K562 (cell line): ENCODE data around the gene GAL3ST3. TPM values are rescaled to one million over a fixed set of nuclear protein-coding genes. Genes with fewer than 3 reads are reported as not detected.

Source experiments
- ARID4B ChIP-seq: sonication (generic); formaldehyde crosslinking; IDR thresholded peaks from 2 replicates; pipeline ENCODE4 v1.8.0; 2022; ENCODE audit warnings: mild to moderate bottlenecking, missing genetic modification reagents
- DPF2 ChIP-seq: fragments of 450-650 bp; IDR thresholded peaks from 2 replicates; pipeline ENCODE4 v1.6.1; 2016
- ETV5 ChIP-seq: sonication (generic); formaldehyde crosslinking; IDR thresholded peaks from 2 replicates; pipeline ENCODE4 v1.4.0; 2020; ENCODE audit warnings: low read depth, mild to moderate bottlenecking, missing genetic modification reagents
- FOXA1 ChIP-seq: fragments of 450-650 bp; IDR thresholded peaks from 2 replicates; pipeline ENCODE4 v1.6.1; 2016; ENCODE audit warnings: mild to moderate bottlenecking, borderline replicate concordance
- GABPB1 ChIP-seq: sonication (generic); formaldehyde crosslinking; IDR thresholded peaks from 2 replicates; pipeline ENCODE4 v1.8.0; 2022; ENCODE audit warnings: mild to moderate bottlenecking, missing genetic modification reagents
- GATA2 ChIP-seq: sonication (generic); formaldehyde crosslinking; IDR thresholded peaks from 2 replicates; pipeline ENCODE4 v1.4.0; 2020; ENCODE audit warnings: mild to moderate bottlenecking, missing genetic modification reagents
- MTA2 ChIP-seq: fragments of 450-650 bp; IDR thresholded peaks from 2 replicates; pipeline ENCODE4 v1.6.1; 2016; ENCODE audit warnings: low read depth
- MTA3 ChIP-seq: fragments of 450-650 bp; formaldehyde crosslinking; IDR thresholded peaks from 2 replicates; pipeline ENCODE4 v1.6.1; 2017; ENCODE audit warnings: mild to moderate bottlenecking, borderline replicate concordance
- NCOR1 ChIP-seq: fragments of 450-650 bp; IDR thresholded peaks from 2 replicates; pipeline ENCODE4 v1.6.1; 2016; ENCODE audit warnings: mild to moderate bottlenecking, moderate library complexity
- NR2C2 ChIP-seq, 2 experiments: fragments of 200-800 bp in 1 of 2; sonication (Bioruptor generic) in 1 of 2; sonication (generic) in 1 of 2; formaldehyde crosslinking in 1 of 2; IDR thresholded peaks; 2 replicates each; pipeline versions ENCODE4 v1.6.1 to v1.8.0; 2016 to 2022; ENCODE audit warnings: mild to moderate bottlenecking in 1 of 2, missing compliant biosample characterization in 1 of 2, missing genetic modification characterization in 1 of 2, missing genetic modification reagents in 1 of 2
- RB1 ChIP-seq: fragments of 450-650 bp; IDR thresholded peaks from 2 replicates; pipeline ENCODE4 v1.6.1; 2017; ENCODE audit warnings: low read depth, mild to moderate bottlenecking
- SMARCC2 ChIP-seq: fragments of 450-650 bp; IDR thresholded peaks from 2 replicates; pipeline ENCODE4 v1.6.1; 2017; ENCODE audit warnings: antibody characterized with exemption, moderate library complexity, mild to moderate bottlenecking, low read depth
- SMARCE1 ChIP-seq: fragments of 450-650 bp; IDR thresholded peaks from 2 replicates; pipeline ENCODE4 v1.7.1; 2016; ENCODE audit warnings: mild to moderate bottlenecking
- TAF15 ChIP-seq: fragments of 200-400 bp; formaldehyde crosslinking; IDR thresholded peaks from 2 replicates; pipeline ENCODE4 v1.6.1; 2017; ENCODE audit warnings: mild to moderate bottlenecking, low read depth, low read length, moderate library complexity
- TAL1 ChIP-seq: fragments of 450-650 bp; IDR thresholded peaks from 2 replicates; pipeline ENCODE4 v1.6.1; 2016; ENCODE audit warnings: mild to moderate bottlenecking
- TCFL5 ChIP-seq: fragments of 250-450 bp; sonication (Bioruptor Pico); conservative IDR thresholded peaks from 2 replicates; pipeline ENCODE4 v1.6.1; 2021; ENCODE audit warnings: mild to moderate bottlenecking, moderate library complexity, matching md5 sums
- TEAD4 ChIP-seq, 2 experiments: sonication (generic) in 1 of 2; formaldehyde crosslinking in 1 of 2; IDR thresholded peaks; 2 replicates each; pipeline versions ENCODE4 v1.6.1 to v1.8.0; 2012 to 2022; ENCODE audit warnings: borderline replicate concordance in 1 of 2, inconsistent platforms in 1 of 2, low read length in 1 of 2, mild to moderate bottlenecking in 1 of 2, missing genetic modification reagents in 1 of 2
- ZFP1 ChIP-seq: fragments of 450-650 bp; formaldehyde crosslinking; IDR thresholded peaks from 2 replicates; pipeline ENCODE4 v1.4.0; 2020; ENCODE audit warnings: mild to moderate bottlenecking, mixed read lengths
- polyA plus RNA-seq, 8 experiments: library from polyadenylated mRNA; depleted of rRNA in 4 of 8; stranded (reverse) in 5 of 8; unstranded in 3 of 8; fragments of >200 nt; fragmentation: Nextera tagmentation in 2 of 8; fragmentation: Illumina TruSeq in 1 of 8; extraction: Ambion mirVana in 2 of 8; extraction: Trizol in 1 of 8; gene quantifications; 2 replicates each; pipeline versions ENCODE4 v1.2.1 to v1.2.3, GENCODE V29; 2011 to 2014; ENCODE audit warnings: inconsistent platforms in 1 of 8, missing spikeins in 1 of 8
- total RNA-seq, 7 experiments: library from RNA; depleted of rRNA in 6 of 7; stranded (reverse); fragments of >200 nt in 6 of 7; fragmentation: Illumina TruSeq in 2 of 7; extraction: Trizol in 2 of 7; gene quantifications; 2 replicates each; pipeline versions ENCODE4 v1.2.1 to v1.2.3, GENCODE V29; 2011 to 2021; ENCODE audit warnings: low replicate concordance in 1 of 7
- TF ChIP-seq, protein P1 (sequence below): sonication (generic); formaldehyde crosslinking; IDR thresholded peaks from 2 replicates; pipeline ENCODE4 v1.8.0; 2022; ENCODE audit warnings: missing genetic modification reagents, mild to moderate bottlenecking, borderline replicate concordance
- TF ChIP-seq, protein P2 (sequence below): fragments of 450-650 bp; IDR thresholded peaks from 2 replicates; pipeline ENCODE4 v1.6.1; 2017; ENCODE audit warnings: mild to moderate bottlenecking, moderate library complexity

GAL3ST3 gene
- total and polyA plus RNA-seq, 9 of the 15 experiments (the other 6 are each of a cell fraction or from before 2014, with no cell fraction given), result not detected

DNA sequence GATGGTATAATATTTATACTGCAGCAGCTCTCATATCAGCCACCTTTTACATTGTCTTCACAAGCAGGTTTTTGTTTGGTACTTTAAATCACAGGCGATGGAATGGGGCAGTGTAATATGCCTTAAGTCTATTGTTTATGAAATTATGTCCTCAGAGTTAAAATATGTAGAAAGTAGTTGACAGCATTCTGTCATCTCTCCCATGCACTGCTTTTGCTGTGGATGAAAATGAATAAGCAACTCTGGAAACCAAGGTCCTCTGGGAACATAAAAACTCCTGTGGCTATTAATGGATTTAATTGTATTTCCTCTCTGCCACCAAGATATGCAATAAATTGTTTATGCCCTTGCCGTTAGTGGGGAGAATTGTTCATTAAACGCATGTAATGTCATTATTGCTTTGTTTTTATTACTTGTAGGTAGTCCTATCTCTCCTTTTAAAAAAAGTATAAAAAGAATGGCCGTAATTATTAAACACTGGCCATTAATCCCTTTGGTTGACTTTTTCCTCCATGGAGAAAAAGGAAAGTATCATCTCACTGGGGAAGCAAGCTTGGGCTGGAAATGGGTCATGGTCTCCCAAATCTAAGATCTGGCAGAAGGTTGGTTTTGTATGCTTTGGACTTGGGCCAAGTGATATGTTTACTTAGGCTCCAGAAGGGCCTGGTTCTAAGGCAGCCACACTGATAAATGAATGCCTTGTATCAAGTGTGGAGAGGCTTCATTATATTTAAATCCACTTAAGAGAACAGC is 34.2 kb upstream of the GAL3ST3 start (continued):
- no peak for TF ChIP-seq GABPB1 (CRISPR knock-in tag)
- TF ChIP-seq ETV5 (CRISPR knock-in tag), result no peak
- no peak for TF ChIP-seq ZFP1 (CRISPR knock-in tag)
- no peak for TF ChIP-seq TCFL5 (CRISPR knock-in tag)
- 0 out of 2 replicates have a peak, but pooled peaks have one; percentile 38 for TF ChIP-seq TEAD4 (IDR thresholded peaks at IDR 0.05; ENCODE audit: low read length)
- TF ChIP-seq TEAD4 (CRISPR knock-in tag; IDR thresholded peaks at IDR 0.05; ENCODE audit: borderline replicate concordance), result no peak
- TF ChIP-seq ARID4B (CRISPR knock-in tag), result no peak
- TF ChIP-seq NR2C2 (CRISPR knock-in tag; IDR thresholded peaks at IDR 0.05), result no peak
- TF ChIP-seq NR2C2 (tag; IDR thresholded peaks at IDR 0.05), result no peak
- peak; percentile 65; the same call in 1 of the 2 replicates for TF ChIP-seq GATA2 (CRISPR knock-in tag)
- TF ChIP-seq MTA2, result no peak
- TF ChIP-seq SMARCC2, result 0 out of 2 replicates have a peak, but pooled peaks have one; percentile 52
- 0 out of 2 replicates have a peak, but pooled peaks have one; percentile 22 for TF ChIP-seq MTA3
- TF ChIP-seq SMARCE1, result peak; percentile 73; the same call in 1 of the 2 replicates
- TF ChIP-seq TAL1, result peak; percentile 52
- TF ChIP-seq TAF15, result no peak
- TF ChIP-seq RB1, result 0 out of 2 replicates have a peak, but pooled peaks have one; percentile 12
- TF ChIP-seq FOXA1, result peak; percentile 54
- peak; percentile 44; the same call in 1 of the 2 replicates for TF ChIP-seq NCOR1
- TF ChIP-seq, protein P1, sequence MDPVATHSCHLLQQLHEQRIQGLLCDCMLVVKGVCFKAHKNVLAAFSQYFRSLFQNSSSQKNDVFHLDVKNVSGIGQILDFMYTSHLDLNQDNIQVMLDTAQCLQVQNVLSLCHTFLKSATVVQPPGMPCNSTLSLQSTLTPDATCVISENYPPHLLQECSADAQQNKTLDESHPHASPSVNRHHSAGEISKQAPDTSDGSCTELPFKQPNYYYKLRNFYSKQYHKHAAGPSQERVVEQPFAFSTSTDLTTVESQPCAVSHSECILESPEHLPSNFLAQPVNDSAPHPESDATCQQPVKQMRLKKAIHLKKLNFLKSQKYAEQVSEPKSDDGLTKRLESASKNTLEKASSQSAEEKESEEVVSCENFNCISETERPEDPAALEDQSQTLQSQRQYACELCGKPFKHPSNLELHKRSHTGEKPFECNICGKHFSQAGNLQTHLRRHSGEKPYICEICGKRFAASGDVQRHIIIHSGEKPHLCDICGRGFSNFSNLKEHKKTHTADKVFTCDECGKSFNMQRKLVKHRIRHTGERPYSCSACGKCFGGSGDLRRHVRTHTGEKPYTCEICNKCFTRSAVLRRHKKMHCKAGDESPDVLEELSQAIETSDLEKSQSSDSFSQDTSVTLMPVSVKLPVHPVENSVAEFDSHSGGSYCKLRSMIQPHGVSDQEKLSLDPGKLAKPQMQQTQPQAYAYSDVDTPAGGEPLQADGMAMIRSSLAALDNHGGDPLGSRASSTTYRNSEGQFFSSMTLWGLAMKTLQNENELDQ (CRISPR knock-in tag), result no peak
- peak; percentile 65 for TF ChIP-seq DPF2
- TF ChIP-seq, protein P2, sequence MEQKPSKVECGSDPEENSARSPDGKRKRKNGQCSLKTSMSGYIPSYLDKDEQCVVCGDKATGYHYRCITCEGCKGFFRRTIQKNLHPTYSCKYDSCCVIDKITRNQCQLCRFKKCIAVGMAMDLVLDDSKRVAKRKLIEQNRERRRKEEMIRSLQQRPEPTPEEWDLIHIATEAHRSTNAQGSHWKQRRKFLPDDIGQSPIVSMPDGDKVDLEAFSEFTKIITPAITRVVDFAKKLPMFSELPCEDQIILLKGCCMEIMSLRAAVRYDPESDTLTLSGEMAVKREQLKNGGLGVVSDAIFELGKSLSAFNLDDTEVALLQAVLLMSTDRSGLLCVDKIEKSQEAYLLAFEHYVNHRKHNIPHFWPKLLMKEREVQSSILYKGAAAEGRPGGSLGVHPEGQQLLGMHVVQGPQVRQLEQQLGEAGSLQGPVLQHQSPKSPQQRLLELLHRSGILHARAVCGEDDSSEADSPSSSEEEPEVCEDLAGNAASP, result no peak
